HepG2 (cell line): ENCODE data around the gene KIF1C. TPM values are rescaled to one million over a fixed set of nuclear protein-coding genes. Genes with fewer than 3 reads are reported as not detected.
A peak's percentile ranks its signal among the peaks of the same experiment; 100 is the strongest.

Experiments used
- ATAC-seq: fragments of 200-7000 bp; cut with Tn5 transposase; 3 replicates; pipeline ENCODE4 v1.9.1; 2020; ENCODE audit warnings: mild to moderate bottlenecking, moderate library complexity
- BruUV-seq: library from RNA; stranded (reverse); fragments of 400-500 nt; replicated peaks from 2 replicates; lab custom pipeline; 2021; lab: Mats Ljungman, UMichigan
- CTCF ChIA-PET: fragments of 300-600 bp; formaldehyde crosslinking; extraction: SDS; loops from one replicate; lab custom pipeline; 2021; ENCODE audit warnings: low total read pairs, inconsistent platforms, low intra/inter-chr PET ratio; lab: Yijun Ruan, JAX
- POLR2A ChIA-PET: fragments of 350-600 bp; sonication (Branson Sonifier 250); formaldehyde crosslinking; loops from one replicate; lab custom pipeline; 2020; ENCODE audit warnings: antibody characterized with exemption, inconsistent platforms; lab: Yijun Ruan, JAX
- DNase-seq: peaks from one replicate; pipeline ENCODE4 v3.0.0-alpha.2; 2015; ENCODE audit warnings: low spot score
- FAIRE-seq: peaks from 3 replicates; lab custom pipeline; 2011; peaks lifted over from hg19 to GRCh38; lab: Jason Lieb, UNC
- H2AFZ ChIP-seq: one replicate; pipeline ENCODE4 v1.6.1; 2011; ENCODE audit warnings: low read length, inconsistent platforms
- H3K27ac ChIP-seq: fragments of 300-600 bp; 3 replicates; pipeline ENCODE4 v1.8.0; 2011; ENCODE audit warnings: mixed run types, mild to moderate bottlenecking, mixed read lengths, low read length, inconsistent platforms; ENCODE audit not compliant: insufficient read depth; ENCODE audit errors: extremely low read length
- H3K27me3 ChIP-seq, 2 experiments: fragments of 200-600 bp in 1 of 2; 2 replicates in 1 of 2; 3 replicates in 1 of 2; pipeline versions ENCODE4 v1.6.0 to v1.8.0; 2011; ENCODE audit warnings: low read length in 2 of 2, mild to moderate bottlenecking in 2 of 2, moderate library complexity in 2 of 2, inconsistent platforms in 1 of 2; ENCODE audit not compliant: insufficient read depth in 2 of 2, control insufficient read depth in 1 of 2
- H3K36me3 ChIP-seq, 2 experiments: fragments of 200-600 bp in 1 of 2; replicated peaks in 1 of 2; 2 replicates in 1 of 2; 3 replicates in 1 of 2; pipeline versions ENCODE4 v1.5.1 to v1.8.0; 2011; ENCODE audit warnings: low read length in 2 of 2, inconsistent platforms in 1 of 2; ENCODE audit not compliant: insufficient read depth in 2 of 2, control insufficient read depth in 1 of 2
- H3K4me1 ChIP-seq: 2 replicates; pipeline ENCODE4 v1.5.1; 2012; ENCODE audit warnings: low read length, inconsistent platforms; ENCODE audit not compliant: insufficient read depth
- H3K4me2 ChIP-seq: 2 replicates; pipeline ENCODE4 v1.6.0; 2011; ENCODE audit warnings: low read depth, low read length, inconsistent platforms
- H3K4me3 ChIP-seq, 3 experiments: fragments of 200-600 bp in 1 of 3; sonication (generic), shearing (Covaris generic) in 1 of 3; replicated peaks in 1 of 3; 2 replicates each; pipeline ENCODE4 v1.5.1; 2011 to 2016; ENCODE audit warnings: low read length in 3 of 3, inconsistent platforms in 2 of 3, low read depth in 2 of 3, mild to moderate bottlenecking in 2 of 3, control low read depth in 1 of 3, mixed read lengths in 1 of 3; ENCODE audit not compliant: insufficient read depth in 1 of 3
- H3K79me2 ChIP-seq: one replicate; pipeline ENCODE4 v1.6.1; 2011; ENCODE audit warnings: low read length, inconsistent platforms; ENCODE audit not compliant: insufficient read depth
- H3K9ac ChIP-seq: 2 replicates; pipeline ENCODE4 v1.6.0; 2011; ENCODE audit warnings: mild to moderate bottlenecking, low read depth, low read length, inconsistent platforms; ENCODE audit not compliant: insufficient read depth
- H3K9me3 ChIP-seq: 2 replicates; pipeline ENCODE4 v1.5.1; 2012; ENCODE audit warnings: mild to moderate bottlenecking, low read length
- H4K20me1 ChIP-seq: 2 replicates; pipeline ENCODE4 v1.6.0; 2011; ENCODE audit warnings: inconsistent platforms, mild to moderate bottlenecking, low read length, moderate library complexity; ENCODE audit not compliant: insufficient read depth
- HNRNPH1 ChIP-seq: fragments of 200-400 bp; formaldehyde crosslinking; optimal IDR thresholded peaks from 2 replicates; pipeline ENCODE3; 2017; ENCODE audit warnings: mild to moderate bottlenecking, low read depth, low read length
- NAIF1 ChIP-seq: sonication (generic); formaldehyde crosslinking; IDR thresholded peaks from 2 replicates; pipeline ENCODE4 v1.5.0; 2020; ENCODE audit warnings: mild to moderate bottlenecking, missing genetic modification reagents, borderline replicate concordance
- REL ChIP-seq: sonication (generic); formaldehyde crosslinking; conservative IDR thresholded peaks from 2 replicates; pipeline ENCODE4 v1.8.0; 2022; ENCODE audit warnings: mild to moderate bottlenecking, missing genetic modification reagents, moderate library complexity
- RXRB ChIP-seq: IDR thresholded peaks from 2 replicates; pipeline ENCODE4 v1.6.1; 2016; ENCODE audit warnings: borderline replicate concordance, missing genetic modification reagents, missing compliant biosample characterization
- SPEN ChIP-seq: sonication (generic); formaldehyde crosslinking; IDR thresholded peaks from 2 replicates; pipeline ENCODE4 v1.5.1; 2020; ENCODE audit warnings: low read depth, mild to moderate bottlenecking, missing genetic modification reagents
- ZNF382 ChIP-seq: sonication (generic); formaldehyde crosslinking; IDR thresholded peaks from 2 replicates; pipeline ENCODE4 v1.5.0; 2020; ENCODE audit warnings: missing genetic modification reagents, mild to moderate bottlenecking, borderline replicate concordance
- ZNF781 ChIP-seq: sonication (generic); formaldehyde crosslinking; IDR thresholded peaks from 2 replicates; pipeline ENCODE4 v1.5.1; 2020; ENCODE audit warnings: borderline replicate concordance, mild to moderate bottlenecking, missing genetic modification reagents; ENCODE audit errors: not compliant biosample characterization
- WGBS: methylation state at CpG from one replicate; pipeline ENCODE4 v1.1.6; 2017; ENCODE audit warnings: low lambda C conversion rate; 5-methylcytosine and 5-hydroxymethylcytosine counted together
- in situ Hi-C: cut with HindIII; loops from 2 replicates; pipeline ENCODE4 v1.10.0; 2017; ENCODE audit warnings: low pct_unique_long_range_greater_than_20kb; ENCODE audit not compliant: extremely low pct_ligation_motif_present
- intact Hi-C: fragments of 100-400 bp; cut with micrococcal nuclease; formaldehyde crosslinking; loops from one replicate; pipeline ENCODE4 v1.10.0; 2022; ENCODE audit not compliant: unreplicated experiment
- polyA plus RNA-seq, 8 experiments: library from polyadenylated mRNA; depleted of rRNA in 3 of 8; stranded (reverse) in 7 of 8; unstranded in 1 of 8; fragments of >200 nt; fragmentation: Illumina TruSeq in 4 of 8; extraction: Trizol in 4 of 8; gene quantifications; 2 replicates each; pipeline versions ENCODE4 v1.2.1 to v1.2.3, GENCODE V29; 2011 to 2016; ENCODE audit warnings: low read depth in 4 of 8, missing spikeins in 1 of 8, mixed read lengths in 1 of 8; ENCODE audit not compliant: insufficient read depth in 1 of 8
- total RNA-seq, 5 experiments: library from RNA; depleted of rRNA; stranded (reverse); fragments of >200 nt; fragmentation: Illumina TruSeq; extraction: Trizol; gene quantifications; 2 replicates each; pipeline ENCODE4 v1.2.3, GENCODE V29; 2016; ENCODE audit warnings: low read depth in 1 of 5
- TF ChIP-seq, protein P1 (sequence below): sonication (generic); formaldehyde crosslinking; IDR thresholded peaks from 2 replicates; pipeline ENCODE4 v1.4.0; 2020; ENCODE audit warnings: low read depth, mild to moderate bottlenecking, missing genetic modification reagents
- TF ChIP-seq, protein P2 (sequence below): fragments of 450-650 bp; IDR thresholded peaks from 2 replicates; pipeline ENCODE4 v1.6.1; 2017; ENCODE audit warnings: mild to moderate bottlenecking
- TF ChIP-seq, protein P3 (sequence below): sonication (generic); formaldehyde crosslinking; IDR thresholded peaks from 2 replicates; pipeline ENCODE4 v1.5.0; 2020; ENCODE audit warnings: mild to moderate bottlenecking, missing genetic modification reagents
- TF ChIP-seq, protein P4 (sequence below): sonication (generic); formaldehyde crosslinking; IDR thresholded peaks from 2 replicates; pipeline ENCODE4 v1.4.0; 2020; ENCODE audit warnings: missing genetic modification reagents, borderline replicate concordance

KIF1C gene
- total and polyA plus RNA-seq, 2 of the 13 experiments (the other 11 are each of a cell fraction or from before 2014, with no cell fraction given): 70.0 to 104 TPM

DNA sequence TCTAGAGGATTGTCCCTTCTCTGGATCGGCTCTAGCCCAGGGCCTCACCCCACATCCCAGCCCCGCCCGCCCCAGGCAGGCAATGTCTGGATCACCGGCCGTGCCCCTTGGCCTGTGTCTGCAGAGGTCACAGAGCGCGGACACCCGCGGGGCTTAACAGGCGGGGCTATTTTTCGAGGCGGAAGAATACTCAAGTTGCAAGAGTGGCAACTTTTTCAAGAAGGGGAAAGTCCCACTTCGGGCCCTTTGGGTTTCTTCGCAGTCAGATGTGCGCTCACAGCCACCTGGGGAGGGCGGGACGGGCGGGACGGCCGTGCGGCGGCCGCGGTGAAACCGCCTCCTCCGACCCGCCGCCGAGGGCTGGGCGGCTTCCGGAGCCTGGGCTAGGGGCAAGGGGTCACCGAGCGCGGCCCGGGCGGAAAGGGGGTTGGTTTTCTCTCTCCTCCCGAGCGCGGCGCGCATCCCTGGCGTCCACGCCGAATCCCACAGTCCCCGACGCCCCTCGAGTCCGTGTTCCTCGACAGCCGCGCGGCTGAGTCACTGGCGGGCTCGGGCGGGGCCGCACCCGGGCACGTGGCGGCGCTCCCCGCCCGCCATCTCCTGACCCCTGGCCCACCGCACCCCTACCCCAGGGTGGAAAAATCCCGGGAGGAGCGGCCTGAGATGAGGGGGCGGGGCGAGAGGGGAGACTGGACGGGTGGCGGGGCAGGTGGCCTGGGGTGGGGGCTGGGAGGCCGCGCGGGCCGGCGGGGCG lies 48.3 kb upstream of the KIF1C start:
- peaks cover 31% of the 10 kb centered on the region for H4K20me1 ChIP-seq
- H3K4me1 ChIP-seq: peaks cover 59% of the 10 kb centered on the region
- FAIRE-seq (no peak), DNase-seq (peak; percentile 82), ATAC-seq (peak; percentile 39)
- H3K79me2 ChIP-seq: peaks cover 48% of the 10 kb centered on the region
- H3K27ac ChIP-seq: peak overlapping the region; percentile 99
- in situ Hi-C loops: no loop called here
- intact Hi-C loops: loop anchor here (1.0 to 5.0 kb wide), 2 partner anchors 18 to 42 kb away; partner anchors contain the start of gene SPAG7
- WGBS: 2% methylated on average over 13 of the region's 75 CpGs
- peaks cover 10 to 23% of the 10 kb centered on the region in 2 experiments for H3K36me3 ChIP-seq
- H3K4me2 ChIP-seq: peak overlapping the region; percentile 84
- H3K9me3 ChIP-seq: no peaks in the 10 kb centered on the region
- peak overlapping the region; percentile 84 for H3K9ac ChIP-seq
- no peaks in the 10 kb centered on the region; a peak in 1 of 5 replicates for H3K27me3 ChIP-seq
- ChIA-PET POLR2A (interaction anchor here (2.1 to 10.0 kb wide), 4 partner anchors 10 to 48 kb away, joined by 8 to 273 read pairs (median 56); partner anchors contain the start of genes INCA1, KIF1C, RNF167 and SLC25A11), CTCF (no interaction called here)
- no peak overlapping the region for H2AFZ ChIP-seq
- BruUV-seq: no TSS peak
- peak overlapping the region; percentile 70 to 100 (median 93) for H3K4me3 ChIP-seq
- TF ChIP-seq REL (CRISPR knock-in tag): peak; percentile 91
- TF ChIP-seq, protein P1, sequence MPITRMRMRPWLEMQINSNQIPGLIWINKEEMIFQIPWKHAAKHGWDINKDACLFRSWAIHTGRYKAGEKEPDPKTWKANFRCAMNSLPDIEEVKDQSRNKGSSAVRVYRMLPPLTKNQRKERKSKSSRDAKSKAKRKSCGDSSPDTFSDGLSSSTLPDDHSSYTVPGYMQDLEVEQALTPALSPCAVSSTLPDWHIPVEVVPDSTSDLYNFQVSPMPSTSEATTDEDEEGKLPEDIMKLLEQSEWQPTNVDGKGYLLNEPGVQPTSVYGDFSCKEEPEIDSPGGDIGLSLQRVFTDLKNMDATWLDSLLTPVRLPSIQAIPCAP: 0 out of 2 replicates have a peak, but pooled peaks have one; percentile 33
- TF ChIP-seq, protein P2, sequence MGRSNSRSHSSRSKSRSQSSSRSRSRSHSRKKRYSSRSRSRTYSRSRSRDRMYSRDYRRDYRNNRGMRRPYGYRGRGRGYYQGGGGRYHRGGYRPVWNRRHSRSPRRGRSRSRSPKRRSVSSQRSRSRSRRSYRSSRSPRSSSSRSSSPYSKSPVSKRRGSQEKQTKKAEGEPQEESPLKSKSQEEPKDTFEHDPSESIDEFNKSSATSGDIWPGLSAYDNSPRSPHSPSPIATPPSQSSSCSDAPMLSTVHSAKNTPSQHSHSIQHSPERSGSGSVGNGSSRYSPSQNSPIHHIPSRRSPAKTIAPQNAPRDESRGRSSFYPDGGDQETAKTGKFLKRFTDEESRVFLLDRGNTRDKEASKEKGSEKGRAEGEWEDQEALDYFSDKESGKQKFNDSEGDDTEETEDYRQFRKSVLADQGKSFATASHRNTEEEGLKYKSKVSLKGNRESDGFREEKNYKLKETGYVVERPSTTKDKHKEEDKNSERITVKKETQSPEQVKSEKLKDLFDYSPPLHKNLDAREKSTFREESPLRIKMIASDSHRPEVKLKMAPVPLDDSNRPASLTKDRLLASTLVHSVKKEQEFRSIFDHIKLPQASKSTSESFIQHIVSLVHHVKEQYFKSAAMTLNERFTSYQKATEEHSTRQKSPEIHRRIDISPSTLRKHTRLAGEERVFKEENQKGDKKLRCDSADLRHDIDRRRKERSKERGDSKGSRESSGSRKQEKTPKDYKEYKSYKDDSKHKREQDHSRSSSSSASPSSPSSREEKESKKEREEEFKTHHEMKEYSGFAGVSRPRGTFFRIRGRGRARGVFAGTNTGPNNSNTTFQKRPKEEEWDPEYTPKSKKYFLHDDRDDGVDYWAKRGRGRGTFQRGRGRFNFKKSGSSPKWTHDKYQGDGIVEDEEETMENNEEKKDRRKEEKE: no peak
- TF ChIP-seq, protein P3, sequence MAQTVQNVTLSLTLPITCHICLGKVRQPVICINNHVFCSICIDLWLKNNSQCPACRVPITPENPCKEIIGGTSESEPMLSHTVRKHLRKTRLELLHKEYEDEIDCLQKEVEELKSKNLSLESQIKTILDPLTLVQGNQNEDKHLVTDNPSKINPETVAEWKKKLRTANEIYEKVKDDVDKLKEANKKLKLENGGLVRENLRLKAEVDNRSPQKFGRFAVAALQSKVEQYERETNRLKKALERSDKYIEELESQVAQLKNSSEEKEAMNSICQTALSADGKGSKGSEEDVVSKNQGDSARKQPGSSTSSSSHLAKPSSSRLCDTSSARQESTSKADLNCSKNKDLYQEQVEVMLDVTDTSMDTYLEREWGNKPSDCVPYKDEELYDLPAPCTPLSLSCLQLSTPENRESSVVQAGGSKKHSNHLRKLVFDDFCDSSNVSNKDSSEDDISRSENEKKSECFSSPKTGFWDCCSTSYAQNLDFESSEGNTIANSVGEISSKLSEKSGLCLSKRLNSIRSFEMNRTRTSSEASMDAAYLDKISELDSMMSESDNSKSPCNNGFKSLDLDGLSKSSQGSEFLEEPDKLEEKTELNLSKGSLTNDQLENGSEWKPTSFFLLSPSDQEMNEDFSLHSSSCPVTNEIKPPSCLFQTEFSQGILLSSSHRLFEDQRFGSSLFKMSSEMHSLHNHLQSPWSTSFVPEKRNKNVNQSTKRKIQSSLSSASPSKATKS (CRISPR knock-in tag): no peak
- TF ChIP-seq RXRB: peak; percentile 84
- TF ChIP-seq, protein P4, sequence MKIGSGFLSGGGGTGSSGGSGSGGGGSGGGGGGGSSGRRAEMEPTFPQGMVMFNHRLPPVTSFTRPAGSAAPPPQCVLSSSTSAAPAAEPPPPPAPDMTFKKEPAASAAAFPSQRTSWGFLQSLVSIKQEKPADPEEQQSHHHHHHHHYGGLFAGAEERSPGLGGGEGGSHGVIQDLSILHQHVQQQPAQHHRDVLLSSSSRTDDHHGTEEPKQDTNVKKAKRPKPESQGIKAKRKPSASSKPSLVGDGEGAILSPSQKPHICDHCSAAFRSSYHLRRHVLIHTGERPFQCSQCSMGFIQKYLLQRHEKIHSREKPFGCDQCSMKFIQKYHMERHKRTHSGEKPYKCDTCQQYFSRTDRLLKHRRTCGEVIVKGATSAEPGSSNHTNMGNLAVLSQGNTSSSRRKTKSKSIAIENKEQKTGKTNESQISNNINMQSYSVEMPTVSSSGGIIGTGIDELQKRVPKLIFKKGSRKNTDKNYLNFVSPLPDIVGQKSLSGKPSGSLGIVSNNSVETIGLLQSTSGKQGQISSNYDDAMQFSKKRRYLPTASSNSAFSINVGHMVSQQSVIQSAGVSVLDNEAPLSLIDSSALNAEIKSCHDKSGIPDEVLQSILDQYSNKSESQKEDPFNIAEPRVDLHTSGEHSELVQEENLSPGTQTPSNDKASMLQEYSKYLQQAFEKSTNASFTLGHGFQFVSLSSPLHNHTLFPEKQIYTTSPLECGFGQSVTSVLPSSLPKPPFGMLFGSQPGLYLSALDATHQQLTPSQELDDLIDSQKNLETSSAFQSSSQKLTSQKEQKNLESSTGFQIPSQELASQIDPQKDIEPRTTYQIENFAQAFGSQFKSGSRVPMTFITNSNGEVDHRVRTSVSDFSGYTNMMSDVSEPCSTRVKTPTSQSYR (CRISPR knock-in tag): peak; percentile 66; the same call in 1 of the 2 replicates
- TF ChIP-seq NAIF1 (CRISPR knock-in tag): no peak; the same call in 1 of the 2 replicates
- TF ChIP-seq ZNF382 (CRISPR knock-in tag): no peak
- TF ChIP-seq ZNF781 (CRISPR knock-in tag): no peak
- peak; percentile 67; the same call in 1 of the 2 replicates for TF ChIP-seq SPEN
- TF ChIP-seq HNRNPH1: no peak
